H1 (cell line): Measurements from ENCODE around the gene FAM83F. TPM values are rescaled to one million over a fixed set of nuclear protein-coding genes. Genes with fewer than 3 reads are reported as not detected.

Source experiments
- CTCF ChIA-PET: fragments of 300-600 bp; sonication (Branson Sonifier 250); formaldehyde crosslinking; loops from one replicate; lab custom pipeline; 2021; ENCODE audit not compliant: partially characterized antibody; lab: Charles Lee
- POLR2A ChIA-PET: fragments of 300-600 bp; sonication (Branson Sonifier 250); formaldehyde crosslinking; loops from one replicate; lab custom pipeline; 2021; ENCODE audit warnings: inconsistent platforms; ENCODE audit not compliant: partially characterized antibody; lab: Charles Lee
- DNase-seq, 2 experiments: peaks; one replicate each; pipeline versions ENCODE4 v3.0.0 to v3.0.0-alpha.2; 2010 to 2022; ENCODE audit warnings: low spot score in 2 of 2, low read depth in 1 of 2, mixed read lengths in 1 of 2
- FAIRE-seq: peaks from 2 replicates; lab custom pipeline; 2011; peaks lifted over from hg19 to GRCh38; lab: Jason Lieb, UNC
- H2AFZ ChIP-seq: 2 replicates; pipeline ENCODE4 v1.8.1; 2012; ENCODE audit warnings: low read length, inconsistent platforms
- H2AK5ac ChIP-seq: 2 replicates; pipeline ENCODE4 v1.6.1; 2013; ENCODE audit warnings: low read depth, low read length
- H2BK120ac ChIP-seq: replicated peaks from 2 replicates; pipeline ENCODE3; 2013; ENCODE audit warnings: low read depth, low read length, inconsistent platforms
- H2BK12ac ChIP-seq: 2 replicates; pipeline ENCODE4 v1.6.1; 2013; ENCODE audit warnings: low read depth, low read length
- H2BK15ac ChIP-seq: 2 replicates; pipeline ENCODE4 v1.6.1; 2013; ENCODE audit warnings: low read length
- H2BK20ac ChIP-seq: 2 replicates; pipeline ENCODE4 v1.6.1; 2013; ENCODE audit warnings: low read length
- H2BK5ac ChIP-seq: 2 replicates; pipeline ENCODE4 v1.6.1; 2013; ENCODE audit warnings: low read depth, low read length
- H3K14ac ChIP-seq: 2 replicates; pipeline ENCODE4 v1.6.1; 2013; ENCODE audit warnings: inconsistent platforms; ENCODE audit not compliant: insufficient read length
- H3K18ac ChIP-seq: 2 replicates; pipeline ENCODE4 v1.6.1; 2013; ENCODE audit warnings: low read length; ENCODE audit errors: extremely low read depth
- H3K23ac ChIP-seq: 2 replicates; pipeline ENCODE4 v1.6.1; 2013; ENCODE audit warnings: inconsistent platforms; ENCODE audit not compliant: insufficient read length
- H3K23me2 ChIP-seq: 2 replicates; pipeline ENCODE4 v1.6.1; 2013; ENCODE audit warnings: low read depth, low read length
- H3K27ac ChIP-seq: 2 replicates; pipeline ENCODE4 v1.6.1; 2011; ENCODE audit warnings: low read depth, low read length, inconsistent platforms
- H3K27me3 ChIP-seq, 4 experiments: replicated peaks in 1 of 4; 1 replicate in 1 of 4; 2 replicates in 3 of 4; pipeline versions ENCODE4 v1.6.1 to v1.8.1; 2011 to 2013; ENCODE audit warnings: low read length in 3 of 4, mild to moderate bottlenecking in 3 of 4, inconsistent platforms in 2 of 4, mixed read lengths in 2 of 4, moderate library complexity in 1 of 4; ENCODE audit not compliant: control insufficient read depth in 3 of 4, insufficient read depth in 3 of 4; ENCODE audit errors: extremely low read depth in 1 of 4
- H3K36me3 ChIP-seq, 4 experiments: 2 replicates each; pipeline versions ENCODE4 v1.6.1 to v1.8.1; 2011 to 2013; ENCODE audit warnings: mild to moderate bottlenecking in 4 of 4, low read length in 3 of 4, moderate library complexity in 2 of 4, control low read depth in 1 of 4, inconsistent platforms in 1 of 4; ENCODE audit not compliant: insufficient read depth in 4 of 4, control insufficient read depth in 2 of 4
- H3K4ac ChIP-seq: replicated peaks from 2 replicates; pipeline ENCODE3; 2013; ENCODE audit warnings: low read length, low read depth, mixed read lengths, inconsistent platforms; ENCODE audit not compliant: insufficient read length
- H3K4me1 ChIP-seq, 4 experiments: replicated peaks in 1 of 4; 1 replicate in 1 of 4; 2 replicates in 3 of 4; pipeline versions ENCODE4 v1.6.1 to v1.8.1; 2011 to 2013; ENCODE audit warnings: low read length in 3 of 4, inconsistent platforms in 2 of 4, mixed read lengths in 1 of 4; ENCODE audit not compliant: insufficient read depth in 4 of 4, control insufficient read depth in 3 of 4
- H3K4me2 ChIP-seq, 2 experiments: 2 replicates each; pipeline versions ENCODE4 v1.6.1 to v1.8.1; 2011 to 2013; ENCODE audit warnings: low read depth in 2 of 2, low read length in 2 of 2, control low read depth in 1 of 2, inconsistent platforms in 1 of 2, mild to moderate bottlenecking in 1 of 2; ENCODE audit not compliant: insufficient read depth in 1 of 2
- H3K4me3 ChIP-seq, 4 experiments: fragments of 200-600, 300-600 bp in 1 of 4; sonication (generic), shearing (Covaris generic), sonication (Bioruptor Twin) in 1 of 4; 2 replicates each; pipeline versions ENCODE4 v1.5.1 to v1.8.1; 2011 to 2016; ENCODE audit warnings: low read length in 4 of 4, low read depth in 3 of 4, control low read depth in 2 of 4, inconsistent platforms in 2 of 4, mild to moderate bottlenecking in 2 of 4, mixed read lengths in 1 of 4, moderate library complexity in 1 of 4; ENCODE audit not compliant: insufficient read depth in 2 of 4; ENCODE audit errors: extremely low read depth in 1 of 4
- H3K56ac ChIP-seq: replicated peaks from 2 replicates; pipeline ENCODE3; 2013; ENCODE audit warnings: low read depth, mild to moderate bottlenecking, mixed read lengths, low read length, inconsistent platforms; ENCODE audit not compliant: insufficient read length
- H3K79me1 ChIP-seq: 2 replicates; pipeline ENCODE4 v1.6.1; 2013; ENCODE audit warnings: low read depth, low read length, control low read depth
- H3K79me2 ChIP-seq, 2 experiments: 2 replicates each; pipeline versions ENCODE4 v1.6.1 to v1.8.1; 2012 to 2013; ENCODE audit warnings: low read length in 2 of 2, mild to moderate bottlenecking in 2 of 2, inconsistent platforms in 1 of 2; ENCODE audit not compliant: insufficient read depth in 2 of 2, control insufficient read depth in 1 of 2
- H3K9ac ChIP-seq, 4 experiments: replicated peaks in 1 of 4; 1 replicate in 1 of 4; 2 replicates in 3 of 4; pipeline versions ENCODE4 v1.6.1 to v1.8.1; 2011 to 2013; ENCODE audit warnings: low read depth in 3 of 4, low read length in 3 of 4, control low read depth in 2 of 4, mild to moderate bottlenecking in 2 of 4, moderate library complexity in 2 of 4, inconsistent platforms in 1 of 4; ENCODE audit errors: extremely low read depth in 1 of 4
- H3K9me3 ChIP-seq, 2 experiments: 2 replicates each; pipeline versions ENCODE4 v1.6.1 to v1.8.1; 2012 to 2013; ENCODE audit warnings: mild to moderate bottlenecking in 2 of 2, moderate library complexity in 2 of 2, control low read depth in 1 of 2, inconsistent platforms in 1 of 2, low read depth in 1 of 2, low read length in 1 of 2, mixed read lengths in 1 of 2; ENCODE audit not compliant: insufficient read depth in 2 of 2
- H4K20me1 ChIP-seq, 2 experiments: replicated peaks in 1 of 2; 2 replicates each; pipeline versions ENCODE3 to v1.8.1; 2011 to 2013; ENCODE audit warnings: inconsistent platforms in 2 of 2, low read length in 2 of 2, mild to moderate bottlenecking in 1 of 2; ENCODE audit not compliant: insufficient read depth in 2 of 2, control insufficient read depth in 1 of 2
- H4K5ac ChIP-seq: 2 replicates; pipeline ENCODE4 v1.6.1; 2013; ENCODE audit warnings: low read length, low read depth, mixed read lengths, inconsistent platforms; ENCODE audit not compliant: insufficient read length
- H4K8ac ChIP-seq: 2 replicates; pipeline ENCODE4 v1.8.0; 2013; ENCODE audit warnings: mild to moderate bottlenecking, moderate library complexity, low read length, inconsistent platforms; ENCODE audit not compliant: insufficient read depth; ENCODE audit errors: extremely low read depth
- H4K91ac ChIP-seq: replicated peaks from 2 replicates; pipeline ENCODE3; 2013; ENCODE audit warnings: low read length, mixed read lengths, inconsistent platforms; ENCODE audit not compliant: insufficient read length
- CHD1 ChIP-seq: IDR thresholded peaks from 2 replicates; pipeline ENCODE4 v1.6.1; 2012; ENCODE audit warnings: low read depth, low read length, improper control_type of control experiment
- GTF2F1 ChIP-seq: IDR thresholded peaks from 2 replicates; pipeline ENCODE4 v1.6.1; 2012; ENCODE audit warnings: low read depth, low read length, improper control_type of control experiment, borderline replicate concordance
- POU5F1 ChIP-seq: IDR thresholded peaks from 2 replicates; pipeline ENCODE4 v1.6.1; 2011; ENCODE audit warnings: low read depth, mild to moderate bottlenecking, low read length, moderate library complexity
- RBBP5 ChIP-seq: IDR thresholded peaks from 2 replicates; pipeline ENCODE4 v1.7.1; 2012; ENCODE audit warnings: low read depth, mild to moderate bottlenecking, inconsistent platforms, low read length, moderate library complexity, borderline replicate concordance
- SP1 ChIP-seq: IDR thresholded peaks from 2 replicates; pipeline ENCODE4 v1.6.1; 2011; ENCODE audit warnings: low read depth, low read length
- SUZ12 ChIP-seq: fragments of 200-600 bp; sonication (generic); IDR thresholded peaks from 2 replicates; pipeline ENCODE4 v1.6.1; 2012; ENCODE audit warnings: mild to moderate bottlenecking, inconsistent platforms, low read length, moderate library complexity, mixed read lengths
- YY1 ChIP-seq: IDR thresholded peaks from 2 replicates; pipeline ENCODE4 v1.6.1; 2011; ENCODE audit warnings: low read depth, mild to moderate bottlenecking, low read length
- WGBS, 2 experiments: shearing (Covaris generic) in 1 of 2; methylation state at CpG; one replicate each; pipeline versions ENCODE4 v1.1.6 to v1.1.7; 2013 to 2015; ENCODE audit warnings: low lambda C conversion rate in 2 of 2, mixed read lengths in 2 of 2, inconsistent platforms in 1 of 2, low coverage in 1 of 2, missing lambda C conversion rate in 1 of 2; ENCODE audit not compliant: insufficient replicate concordance in 2 of 2, insufficient coverage in 1 of 2, insufficient read length in 1 of 2; ENCODE audit errors: extremely low coverage in 1 of 2, missing lambda C conversion rate in 1 of 2; 5-methylcytosine and 5-hydroxymethylcytosine counted together
- polyA plus RNA-seq, 7 experiments: library from polyadenylated mRNA; depleted of rRNA in 3 of 7; stranded (reverse) in 5 of 7; unstranded in 2 of 7; fragments of >200 nt in 5 of 7; fragments of 200-250 nt in 2 of 7; gene quantifications; 1 replicate in 5 of 7; 2 replicates in 1 of 7; 4 replicates in 1 of 7; pipeline versions ENCODE4 v1.2.1 to v1.2.3, GENCODE V29; 2011 to 2013; ENCODE audit warnings: missing spikeins in 2 of 7, mixed read lengths in 2 of 7
- total RNA-seq: library from RNA; stranded (reverse); fragmentation: NEBNext Ultra II Directional; extraction: Animal tissue kit (Norgen Biotek cat#: 25700); gene quantifications from 2 replicates; pipeline ENCODE4 v1.2.1, GENCODE V29; 2021

FAM83F gene
- total and polyA plus RNA-seq, 2 of the 8 experiments (the other 6 are each of a cell fraction or from before 2014, with no cell fraction given) = 8.6 to 18.9 TPM

- Histone ChIP-seq H4K91ac (no peak overlapping the region), H3K23ac (no peak overlapping the region), H4K5ac (no peak overlapping the region), H2AK5ac (no peak overlapping the region), H3K18ac (no peak overlapping the region), H2BK20ac (no peak overlapping the region), H4K20me1 (no peaks in the 10 kb centered on the region), H2BK12ac (no peak overlapping the region), H3K27ac (no peak overlapping the region), H2BK15ac (no peak overlapping the region), H2BK5ac (no peak overlapping the region), H3K36me3 (no peaks in the 10 kb centered on the region), H3K9me3 (no peaks in the 10 kb centered on the region), H4K8ac (no peak overlapping the region), H3K56ac (no peak overlapping the region), H3K27me3 (no peaks in the 10 kb centered on the region; a peak in 1 of 7 replicates), H3K9ac (no peak overlapping the region), H3K14ac (no peak overlapping the region), H3K4me1 (peaks cover 0 to 5% (median 0%) of the 10 kb centered on the region in 4 experiments; a peak in 3 of 7 replicates), H3K79me2 (no peaks in the 10 kb centered on the region), H3K4ac (no peak overlapping the region), H3K23me2 (no peaks in the 10 kb centered on the region), H3K79me1 (no peaks in the 10 kb centered on the region), H2AFZ (no peak overlapping the region), H2BK120ac (no peak overlapping the region), H3K4me2 (no peak overlapping the region), H3K4me3 (no peak overlapping the region)
- FAIRE-seq (no peak), DNase-seq (no peak)
- TF ChIP-seq POU5F1 (no peak), SUZ12 (no peak), YY1 (no peak), SP1 (no peak), CHD1 (no peak), GTF2F1 (no peak), RBBP5 (no peak)
- ChIA-PET POLR2A (interaction anchor here (1.4 kb wide), 1 partner anchor 9 kb away, joined by 5 read pairs; no protein-coding TSS in a partner anchor), CTCF (interaction anchor here (0.6 to 7.9 kb wide), 9 partner anchors 8 to 126 kb away, joined by 4 to 66 read pairs (median 10); no protein-coding TSS in a partner anchor)
- 91% methylated on average over 6 of the region's 6 CpGs; no CpG with 5 or more reads in 1 of the 2 experiments for WGBS, 2 experiments
Observed at GRCh38 chr22:39952347-39952746, 42.4 kb upstream of the FAM83F start.
